HG02623 (cell line): Measurements from ENCODE around the gene CAMK2N1.

Experiments
- ATAC-seq: cut with Tn5 transposase; IDR thresholded peaks from one replicate; pipeline ENCODE4 v1.9.1; 2021; ENCODE audit warnings: moderate library complexity; ENCODE audit not compliant: unreplicated experiment

Gene CAMK2N1

DNA sequence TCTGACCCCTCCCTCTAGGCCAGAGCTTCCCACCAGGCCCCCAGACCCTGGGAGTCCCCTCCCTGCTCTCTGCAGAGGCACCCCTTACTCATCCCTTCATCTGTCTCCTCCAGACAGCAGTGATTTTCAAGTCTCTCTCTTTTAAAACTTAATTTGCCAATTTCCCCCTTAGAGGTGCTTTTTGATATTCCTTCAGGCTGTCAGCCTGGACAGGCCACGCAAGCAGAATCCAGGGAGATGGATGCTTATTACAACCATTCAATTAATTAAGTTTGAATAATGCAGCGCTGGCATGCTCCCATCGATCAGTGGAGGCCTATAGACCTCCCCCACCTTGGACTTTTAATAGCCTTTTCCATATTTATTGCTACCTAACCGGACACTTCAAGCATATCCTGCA lies 6.2 kb downstream of the CAMK2N1 start:
- ATAC-seq = no peak

DNA sequence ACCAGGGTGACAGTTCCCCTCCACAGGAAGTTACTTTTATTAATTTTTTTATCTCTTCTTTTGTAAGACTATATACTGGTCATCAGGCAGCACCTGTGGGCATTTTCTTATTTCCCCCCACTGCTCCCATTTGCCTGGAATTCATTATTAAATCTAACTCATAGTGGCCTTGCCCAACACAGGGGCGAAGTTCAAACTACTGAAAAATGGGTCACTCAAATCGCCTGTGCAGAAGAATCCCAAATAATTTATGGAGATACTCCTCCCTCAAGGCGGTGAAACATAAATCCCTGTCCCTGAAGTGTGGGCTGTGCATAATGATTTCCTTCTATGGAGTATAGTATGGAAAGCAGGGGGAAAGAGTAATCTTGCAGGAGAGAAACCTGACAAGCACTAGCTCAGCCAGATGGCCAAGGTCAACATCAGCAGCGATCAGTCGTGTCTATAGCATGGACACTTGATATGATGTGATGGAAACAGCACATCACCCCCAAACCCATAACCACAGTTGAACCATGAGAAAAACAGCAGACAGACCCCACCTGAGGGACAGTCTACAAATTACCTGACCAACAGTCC lies 7.9 kb downstream of the CAMK2N1 start:
- ATAC-seq = no peak

DNA sequence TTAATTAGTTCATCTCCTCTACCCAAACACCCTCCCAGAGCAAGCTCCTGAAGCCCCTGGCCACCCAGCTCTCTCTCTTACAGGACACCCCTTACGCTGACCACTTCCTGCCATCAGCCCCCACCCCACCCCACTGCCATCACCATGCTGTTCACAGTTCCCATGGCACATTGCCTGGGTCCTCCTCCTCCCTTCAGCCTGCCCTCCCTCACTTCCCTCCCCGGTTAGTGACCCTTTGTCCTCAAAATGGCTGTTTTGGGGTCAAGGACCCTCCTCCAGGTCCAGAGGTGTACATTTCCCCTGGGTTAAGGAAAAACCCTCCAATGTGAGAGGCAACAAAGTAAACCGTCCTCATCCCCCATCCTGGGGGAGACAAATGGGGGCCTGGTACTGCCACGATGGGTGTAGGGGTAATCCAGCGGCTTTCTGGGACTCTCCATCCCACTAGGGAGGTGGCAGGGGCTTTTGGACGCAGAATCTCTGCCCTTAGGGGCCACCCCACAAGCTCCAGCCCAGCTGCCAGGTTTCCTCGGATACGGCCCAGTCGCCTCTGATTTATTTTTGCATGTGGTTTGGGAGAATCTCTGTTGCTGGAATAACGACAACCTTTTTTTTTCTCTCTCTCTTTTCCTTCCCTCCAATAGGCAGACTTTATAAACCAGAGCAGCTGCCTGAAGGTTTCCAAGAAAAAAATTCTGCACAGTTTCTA lies 8.5 kb downstream of the CAMK2N1 start:
- ATAC-seq = no peak

DNA sequence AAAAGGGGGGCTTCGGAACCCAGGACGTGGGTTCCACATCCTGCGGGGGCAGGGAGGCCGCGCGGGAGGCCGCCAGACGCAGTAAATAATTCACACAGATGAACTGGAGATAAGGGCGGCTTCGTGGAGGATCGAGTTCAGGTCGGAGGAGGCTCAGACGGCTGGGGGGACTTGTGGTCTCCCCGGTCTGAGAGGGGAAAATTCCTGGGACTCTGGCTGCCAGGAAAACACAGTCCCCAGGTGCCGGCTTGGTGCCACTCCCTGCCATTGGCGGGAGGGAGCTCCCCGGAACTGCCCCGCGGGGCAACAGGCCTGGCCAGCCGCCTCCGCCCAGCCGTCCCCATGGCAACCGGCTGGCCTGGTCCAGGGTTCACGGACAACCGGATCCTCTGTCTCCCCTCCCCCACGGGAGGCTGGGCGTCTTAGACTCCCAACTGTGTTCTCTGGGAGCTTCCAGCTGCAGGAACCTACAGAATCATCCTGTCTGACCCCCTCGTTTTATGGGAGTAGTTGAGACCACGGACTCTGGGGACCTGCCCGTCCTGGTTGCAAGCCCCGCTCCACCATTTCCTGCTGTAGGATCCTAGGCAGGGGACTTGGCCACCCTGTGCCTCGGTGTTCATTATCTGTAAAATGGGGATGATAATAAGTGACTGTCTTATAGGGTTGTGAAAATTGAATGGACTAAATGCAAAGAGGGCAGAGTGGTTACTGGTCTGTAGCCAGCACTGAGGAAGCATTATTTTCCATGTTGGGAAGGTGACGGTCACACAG lies 9.6 kb downstream of the CAMK2N1 start:
- no peak for ATAC-seq

DNA sequence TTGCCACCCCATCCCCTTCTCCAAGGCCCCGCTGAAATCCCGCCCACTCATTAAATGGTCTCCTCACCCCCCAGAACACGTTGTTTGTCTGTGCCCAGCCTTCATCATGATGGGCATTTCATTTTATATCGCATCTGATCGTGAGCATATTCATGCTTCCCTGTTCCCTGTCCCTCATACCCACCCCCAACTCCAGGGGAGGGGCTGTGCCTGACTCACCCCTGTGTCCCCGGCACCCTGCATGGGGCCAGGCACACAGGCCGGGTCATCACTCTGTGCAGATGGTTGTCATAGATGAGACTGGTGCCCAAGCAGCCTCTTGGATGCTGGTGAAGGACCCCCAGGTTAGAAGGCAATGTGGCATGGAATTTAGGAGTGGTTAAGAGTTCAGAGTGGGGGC lies 11.0 kb downstream of the CAMK2N1 start:
- no peak for ATAC-seq

DNA sequence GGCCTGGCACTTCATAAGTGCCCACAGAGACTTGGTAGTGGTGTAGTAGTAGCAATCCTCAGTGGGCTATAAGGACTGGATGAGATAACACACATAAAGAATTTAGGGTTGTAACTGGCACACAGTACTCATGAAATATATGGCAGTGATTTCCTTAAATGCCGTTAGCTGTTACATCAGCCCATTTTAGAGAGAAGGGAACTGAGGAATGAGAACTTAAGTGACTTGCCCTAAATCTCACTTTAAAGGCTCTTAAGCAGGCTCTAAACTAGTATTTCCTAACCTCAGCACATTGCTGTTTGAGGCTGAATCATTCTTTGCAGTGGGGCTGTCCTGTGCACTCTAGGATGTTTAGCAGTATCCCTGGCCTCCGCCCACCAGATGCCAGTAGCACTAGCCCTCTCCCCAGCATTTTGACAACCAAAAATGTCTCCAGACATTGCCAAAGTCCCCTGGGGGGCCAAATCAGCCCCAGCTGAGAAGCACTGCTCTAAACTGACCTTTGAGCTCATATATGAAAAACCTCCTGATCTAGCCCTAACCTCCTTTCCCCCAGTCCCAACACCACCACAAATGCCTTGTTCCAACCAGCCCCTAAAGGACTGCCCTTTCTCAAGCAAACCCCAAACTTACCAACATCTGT lies 11.6 kb downstream of the CAMK2N1 start:
- ATAC-seq = no peak

DNA sequence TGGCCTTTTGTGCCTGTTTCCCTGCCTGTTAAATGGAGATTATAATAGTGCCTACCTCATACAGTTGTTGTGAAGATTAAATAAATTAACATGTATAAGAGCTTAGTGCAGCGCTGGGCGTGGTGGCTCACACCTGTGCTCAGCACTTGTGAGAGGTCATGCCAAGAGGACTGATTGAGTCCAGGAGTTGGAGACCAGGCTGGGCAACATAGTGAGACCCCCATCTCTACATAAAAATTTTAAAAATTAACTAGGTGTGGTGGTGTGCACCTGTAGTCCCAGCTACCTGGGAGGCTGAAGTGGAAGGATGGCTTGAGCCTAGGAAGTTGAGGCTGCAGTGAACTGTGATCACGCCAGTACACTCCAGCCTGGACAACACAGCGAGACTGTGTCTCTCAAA lies 12.1 kb downstream of the CAMK2N1 start:
- no peak for ATAC-seq

DNA sequence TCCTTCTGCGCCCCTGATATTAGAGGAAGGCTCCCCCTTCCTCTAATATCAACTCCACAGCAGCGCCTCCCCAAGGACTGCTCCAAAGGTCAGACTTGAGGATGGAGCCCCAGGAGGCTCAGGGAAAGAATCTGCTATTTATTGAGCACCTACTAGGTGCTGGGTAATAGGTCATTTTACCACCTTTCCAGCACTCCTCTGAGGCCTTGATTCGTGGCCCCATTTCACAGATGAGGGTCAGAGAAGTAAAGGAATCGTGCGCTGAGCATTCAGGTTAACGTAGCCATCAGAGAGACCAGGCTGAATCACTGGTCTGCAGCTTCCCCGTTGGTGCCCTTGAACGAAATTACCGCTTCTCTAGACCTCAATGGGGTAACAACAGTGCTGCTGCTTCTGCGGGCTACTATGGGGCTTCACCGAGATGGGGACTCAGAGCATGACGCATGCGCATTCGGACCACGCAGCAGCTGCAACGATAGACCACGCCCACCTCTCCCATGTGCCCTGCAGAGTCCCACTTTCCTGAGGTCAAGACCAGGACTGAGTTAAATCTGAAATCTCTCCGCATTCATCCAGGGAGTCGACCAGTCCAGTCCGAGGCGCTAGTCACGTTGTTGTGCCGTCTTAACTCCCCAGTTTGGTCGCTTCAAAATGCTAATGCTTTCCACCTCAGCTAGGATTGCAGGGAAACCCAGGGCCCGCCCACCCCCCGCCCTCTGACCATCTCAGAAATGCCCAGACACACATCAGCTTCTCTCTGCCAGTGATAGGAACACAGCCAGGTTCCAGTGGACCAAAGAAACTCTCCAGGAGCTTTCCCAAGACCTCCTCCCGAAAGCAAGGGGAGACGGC lies 12.9 kb downstream of the CAMK2N1 start:
- ATAC-seq = no peak

DNA sequence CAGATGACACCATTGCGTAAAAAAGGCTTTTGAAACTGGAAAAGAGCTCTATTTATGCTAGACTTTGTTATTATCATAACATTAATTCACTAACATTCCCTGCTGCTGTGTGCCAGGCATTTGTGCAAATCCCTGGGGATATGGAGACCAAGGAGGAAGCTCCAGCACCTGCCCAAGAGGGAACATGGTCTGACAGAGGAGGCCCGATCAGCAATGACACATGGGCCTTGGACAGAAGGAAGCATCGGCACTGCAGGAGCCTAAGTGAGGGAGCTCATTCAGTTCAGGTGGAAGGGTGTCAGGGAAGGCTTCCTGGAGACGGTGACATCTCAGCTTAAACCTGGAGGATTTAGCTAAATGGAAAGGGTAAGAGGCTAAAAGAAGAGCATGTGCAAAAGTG lies 13.9 kb downstream of the CAMK2N1 start:
- no peak for ATAC-seq

DNA sequence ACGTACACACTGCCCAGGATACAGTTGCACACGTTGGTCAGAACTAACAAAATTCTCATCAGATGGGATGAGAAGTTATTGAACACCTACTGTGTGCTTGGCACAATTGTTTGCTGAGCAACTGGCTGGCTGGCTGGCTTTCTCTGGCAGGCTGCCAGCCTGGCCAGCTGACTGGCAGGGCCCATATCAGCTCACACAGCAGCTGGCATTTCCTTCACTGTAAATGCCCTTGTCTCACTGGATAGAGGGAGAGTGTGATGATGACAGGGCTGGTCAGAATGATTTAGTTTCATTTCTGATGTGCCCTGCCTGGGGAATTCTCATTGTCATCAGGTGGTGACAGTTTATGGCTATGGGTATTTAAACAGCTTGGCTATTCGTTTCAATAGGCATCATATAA lies 15.8 kb downstream of the CAMK2N1 start:
- ATAC-seq = no peak

DNA sequence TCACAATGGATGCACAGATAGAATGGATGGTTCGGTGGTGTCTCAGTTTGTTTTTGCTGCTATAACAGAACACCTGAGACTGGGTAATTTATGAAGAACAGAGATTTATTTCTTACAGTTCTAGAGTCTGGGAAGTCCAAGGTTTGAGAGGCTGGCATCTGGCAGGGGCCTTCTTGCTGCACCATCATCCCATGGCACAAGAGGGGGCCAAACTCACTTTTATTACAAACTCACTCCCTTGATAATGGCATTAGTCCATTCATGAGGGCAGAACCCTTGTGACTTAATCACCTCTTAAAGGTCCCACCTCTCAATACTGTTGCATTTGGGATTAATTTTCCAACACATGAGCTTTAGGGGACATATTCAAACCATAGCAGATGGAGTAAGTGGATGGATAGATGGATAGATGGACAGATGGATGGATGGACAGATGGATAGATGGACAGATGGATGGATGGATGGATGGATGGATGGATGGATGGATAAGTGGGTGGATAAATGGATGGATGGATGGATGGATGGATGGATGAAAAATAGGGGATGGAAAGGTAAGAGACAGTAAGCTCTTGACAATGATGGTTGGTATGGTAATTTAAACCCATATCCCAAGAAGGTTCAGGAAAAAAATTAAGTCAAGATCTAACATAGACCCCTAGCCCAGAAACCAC lies 16.5 kb downstream of the CAMK2N1 start:
- ATAC-seq = no peak

DNA sequence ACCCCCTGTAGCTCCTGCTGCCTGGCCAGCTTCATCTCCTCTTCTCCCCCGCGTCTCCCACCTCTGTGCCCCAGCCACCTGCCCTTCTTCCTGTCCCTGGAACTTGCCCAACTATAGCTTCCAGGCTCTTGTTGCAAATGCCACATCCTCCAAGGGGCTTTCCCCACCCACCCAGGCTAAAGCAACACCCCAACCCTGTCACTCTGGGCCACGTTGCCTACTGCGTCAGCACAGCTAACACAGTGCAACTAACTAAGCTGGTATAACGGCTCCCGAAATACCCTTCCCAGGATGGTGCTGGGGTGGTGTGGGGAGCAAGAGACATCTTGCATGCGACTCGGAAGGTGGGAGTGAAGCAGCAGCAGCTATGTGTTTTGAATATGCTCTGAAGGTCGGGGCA lies 19.7 kb downstream of the CAMK2N1 start:
- no peak for ATAC-seq

DNA sequence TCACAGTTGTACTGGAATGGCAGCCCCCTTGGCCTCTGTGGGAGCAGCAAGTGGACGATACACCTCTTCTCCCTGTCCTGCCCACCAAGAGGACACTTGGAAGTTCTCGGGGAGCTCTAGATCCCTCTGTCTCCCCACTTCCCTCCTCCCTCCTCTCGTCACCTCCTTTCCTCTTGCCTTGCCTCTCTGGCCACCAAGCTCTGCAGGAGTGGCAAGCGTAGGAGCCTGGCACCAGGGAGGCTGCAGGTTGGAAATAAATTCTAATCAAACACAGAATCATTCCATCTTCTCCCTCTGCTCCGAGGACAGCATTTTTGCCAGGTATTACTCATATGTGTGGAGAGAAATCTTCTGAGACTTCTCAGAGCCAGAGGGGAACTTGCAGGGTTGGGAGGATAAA lies 20.8 kb downstream of the CAMK2N1 start:
- ATAC-seq = no peak

DNA sequence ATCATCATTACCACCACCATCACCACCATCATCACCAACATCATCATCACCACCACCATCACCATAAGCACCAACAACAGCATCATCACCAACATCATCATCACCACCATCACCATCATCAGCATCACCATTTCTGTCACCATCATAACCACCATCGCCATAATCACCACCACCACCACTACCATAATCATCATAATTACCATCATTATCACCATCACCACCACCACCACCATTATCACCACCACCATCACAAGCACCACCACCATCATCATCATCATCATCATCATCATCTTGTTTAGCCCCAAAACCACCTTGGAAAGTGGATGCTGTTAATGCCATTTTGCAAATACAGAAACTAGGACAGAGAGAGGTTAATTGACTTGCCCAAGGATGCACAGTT lies 22.5 kb downstream of the CAMK2N1 start:
- no peak for ATAC-seq

DNA sequence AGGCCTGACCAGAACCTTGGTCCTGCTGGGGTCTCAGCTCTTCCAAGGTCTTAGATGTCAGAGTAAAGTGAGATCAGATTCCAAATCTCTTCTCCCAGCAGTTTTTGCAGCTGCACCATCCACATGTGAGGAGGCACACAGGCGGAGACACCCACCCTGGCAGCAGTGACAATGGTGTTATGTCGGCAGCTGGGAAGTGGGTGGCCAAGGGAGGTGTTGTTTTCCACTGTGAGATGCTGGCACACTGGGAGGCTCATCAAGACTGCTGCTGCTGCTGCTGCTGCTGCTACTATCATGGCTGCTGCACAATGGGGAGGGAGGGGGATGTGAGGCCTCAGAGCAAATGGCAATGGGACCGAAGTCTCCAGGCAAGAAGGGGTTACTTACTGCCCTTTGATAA lies 23.6 kb downstream of the CAMK2N1 start:
- no peak for ATAC-seq

DNA sequence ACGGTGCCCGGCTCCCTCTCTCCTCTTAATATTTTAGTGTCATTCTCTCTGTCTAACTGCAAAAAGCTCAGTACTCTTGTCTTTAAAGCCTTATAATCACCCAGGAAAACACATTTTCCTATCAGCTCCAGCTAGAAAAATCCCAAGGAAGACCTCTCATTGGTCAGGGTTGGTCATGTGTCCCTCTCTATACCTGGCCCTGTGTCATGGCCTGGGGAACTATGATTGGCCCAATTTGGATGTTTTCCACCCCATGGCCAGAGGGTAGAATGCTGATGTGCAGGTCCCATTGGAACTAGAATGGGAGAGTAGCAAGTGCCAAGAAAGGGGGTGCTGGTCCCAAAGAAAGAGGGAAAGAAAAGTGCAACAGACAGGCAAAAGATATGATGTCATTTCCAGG lies 27.3 kb downstream of the CAMK2N1 start:
- ATAC-seq = no peak

DNA sequence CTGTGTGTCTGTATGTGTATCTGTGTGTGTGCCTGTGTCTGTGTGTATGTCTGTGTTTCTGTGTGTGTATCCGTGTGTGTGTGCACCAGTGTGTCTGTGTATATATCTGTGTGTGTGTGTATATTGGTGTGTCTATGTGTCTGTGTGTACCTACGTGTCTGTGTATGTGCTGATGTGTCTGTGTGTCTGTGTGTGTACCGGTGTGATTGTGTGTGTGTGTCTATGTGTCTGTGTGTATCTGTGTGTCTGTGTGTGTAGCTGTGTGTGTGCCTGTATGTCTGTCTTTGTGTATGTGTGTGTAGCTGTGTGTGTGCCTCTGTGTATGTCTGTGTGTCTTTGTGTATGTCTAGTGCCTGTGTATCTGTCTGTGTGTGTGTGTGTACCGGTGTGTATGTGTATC lies 32.0 kb downstream of the CAMK2N1 start:
- ATAC-seq = no peak

DNA sequence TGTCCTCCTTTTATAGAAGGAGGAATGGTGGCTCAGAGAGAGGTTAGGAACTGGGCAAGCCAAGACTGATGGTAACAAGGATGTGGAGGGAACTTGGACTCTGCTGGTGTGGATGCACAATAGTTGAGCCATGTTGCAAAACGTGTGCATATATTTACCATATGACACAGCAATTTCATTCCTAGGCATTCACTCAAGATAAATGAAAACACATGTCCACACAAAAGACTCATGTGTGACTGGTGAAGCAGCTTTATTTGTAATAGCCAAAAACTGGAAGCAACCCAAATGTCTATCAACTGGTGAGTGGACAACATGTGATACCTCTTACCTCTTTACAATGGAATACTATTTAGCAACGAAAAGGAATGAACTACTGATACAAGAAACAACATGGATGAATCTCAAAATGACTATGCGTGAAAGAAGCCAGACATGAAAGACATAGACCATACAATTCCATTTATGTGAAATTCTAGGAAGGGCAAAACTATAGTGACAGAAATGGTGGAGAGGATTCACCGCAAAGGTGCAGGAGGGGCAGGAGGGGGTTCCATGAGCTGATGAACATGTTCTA lies 36.2 kb downstream of the CAMK2N1 start:
- no peak for ATAC-seq

DNA sequence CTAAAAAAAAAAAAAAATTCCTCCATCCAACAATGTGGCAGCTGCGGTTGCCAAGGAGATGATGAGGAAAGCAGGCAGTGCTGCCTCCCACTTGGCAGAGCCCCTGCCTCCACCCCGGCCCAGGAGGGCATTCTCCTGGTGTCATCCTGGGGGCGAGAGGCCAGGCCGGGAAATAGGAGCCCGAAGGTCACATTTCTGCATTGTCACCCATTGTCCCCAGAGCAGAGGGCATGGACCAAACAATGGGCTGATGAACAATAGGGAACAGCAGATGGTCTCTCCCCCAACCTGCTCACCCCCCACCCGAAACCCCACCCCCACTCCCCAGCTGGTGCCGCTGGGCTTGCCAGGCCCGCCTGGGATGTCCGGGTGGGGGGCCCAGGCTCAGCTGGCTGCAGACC lies 37.3 kb downstream of the CAMK2N1 start:
- ATAC-seq = no peak

DNA sequence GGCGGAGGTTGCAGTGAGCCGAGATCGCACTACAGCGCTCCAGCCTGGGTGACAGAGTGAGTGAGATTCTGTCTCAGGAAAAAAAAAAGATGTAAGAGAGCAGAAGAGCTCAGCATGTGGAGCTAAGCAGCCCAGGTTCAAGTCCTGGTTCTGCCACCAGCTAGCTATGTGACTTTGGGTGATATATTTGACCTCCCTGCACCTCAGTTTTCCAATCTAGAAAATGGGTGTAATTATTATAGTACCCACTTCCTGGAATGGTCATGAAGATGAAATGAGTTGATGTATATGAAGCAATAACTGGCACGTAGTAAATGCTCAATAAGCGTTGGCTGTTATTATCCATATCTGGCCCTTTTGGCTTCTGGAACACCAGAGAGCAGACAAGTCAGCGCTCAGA lies 38.2 kb downstream of the CAMK2N1 start:
- no peak for ATAC-seq
